OCI-LY3 (cell line): ENCODE measurements around the gene FOCAD.

Source experiments
- CTCF ChIP-seq: fragments of 200-600, 300-600 bp; sonication (generic); IDR thresholded peaks from 2 replicates; pipeline ENCODE4 v1.5.1; 2014; ENCODE audit warnings: antibody characterized with exemption, low read length, low read depth
- EZH2phosphoT487 ChIP-seq: fragments of 200-600 bp; shearing (Covaris generic); IDR thresholded peaks from 2 replicates; pipeline ENCODE4 v1.6.1; 2018; ENCODE audit warnings: antibody characterized with exemption, mixed run types, low read depth

- no peak for TF ChIP-seq CTCF
- no peak for TF ChIP-seq EZH2phosphoT487
Measured at GRCh38 chr9:20815923-20816703, 132.1 kb downstream of the FOCAD start.
